Activated naive CD8-positive, alpha-beta T cell treated with anti-CD3 and anti-CD28 coated beads, Interleukin-2, amount 50 U/mL, for 16 hours (primary cell): Measurements from ENCODE around the gene ZNF354C.

Source experiments
- DNase-seq: peaks from one replicate; pipeline ENCODE4 v3.0.0-alpha.2; 2020; ENCODE audit warnings: low read depth, low spot score

Gene ZNF354C

DNA sequence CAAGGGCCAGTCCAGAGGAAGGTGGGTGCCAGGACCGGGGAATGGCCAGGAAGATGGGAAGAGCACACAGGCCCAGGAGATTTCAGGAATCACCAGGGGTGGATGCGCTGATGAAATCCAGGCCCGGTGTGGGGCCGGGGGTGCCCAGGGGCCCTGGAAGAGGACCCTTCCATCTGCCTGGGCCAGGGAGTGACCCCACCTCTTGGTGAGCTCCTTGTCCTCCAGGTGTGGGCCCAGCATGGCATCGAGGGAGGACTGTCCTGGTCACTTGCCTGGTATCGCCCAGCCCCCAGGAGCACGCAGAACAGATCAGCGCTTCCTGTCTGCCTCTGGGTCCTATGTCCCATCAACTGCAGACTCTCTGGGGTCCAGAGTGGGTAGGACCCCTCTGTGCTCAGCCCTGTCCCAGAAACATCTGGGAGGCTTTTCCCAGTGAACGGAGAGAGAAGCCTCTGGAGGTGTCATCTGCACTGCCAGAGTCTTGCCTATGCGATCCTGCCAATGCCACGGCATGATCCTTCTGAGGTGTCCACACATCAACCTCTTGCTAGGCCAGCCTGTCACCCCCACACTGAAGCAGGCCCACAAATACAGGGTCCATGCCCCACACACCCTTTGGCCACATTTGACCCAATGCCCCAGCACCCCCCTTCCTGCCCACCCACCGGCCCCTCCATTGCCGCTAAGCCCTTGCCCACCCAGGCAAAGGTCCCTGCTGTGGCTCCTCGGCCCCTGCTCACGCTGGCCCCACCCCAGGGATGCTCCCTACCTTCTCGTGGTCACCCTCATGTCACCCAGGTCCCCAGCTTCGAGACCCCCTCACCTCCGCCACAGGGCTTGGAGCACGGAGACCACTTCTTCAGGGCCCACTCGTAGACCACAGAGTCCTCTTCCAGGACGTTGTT is 67.2 kb downstream of the ZNF354C start:
- DNase-seq = no peak

DNA sequence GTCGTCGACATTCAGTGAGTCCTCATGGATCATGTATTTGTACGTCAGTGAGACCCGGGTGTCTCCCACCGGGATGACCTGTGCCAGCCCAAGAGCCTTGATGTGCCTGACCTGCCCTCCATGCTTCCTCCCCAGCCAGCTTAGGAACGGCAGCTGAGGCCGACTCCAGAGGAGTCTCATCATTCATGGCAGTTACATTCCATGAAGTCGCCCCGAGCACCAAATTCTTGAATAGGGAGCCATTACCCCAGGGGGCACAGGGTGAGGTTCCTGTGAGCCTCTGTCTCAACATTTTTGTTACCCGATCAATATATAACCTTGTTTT is 67.8 kb downstream of the ZNF354C start:
- no peak for DNase-seq

DNA sequence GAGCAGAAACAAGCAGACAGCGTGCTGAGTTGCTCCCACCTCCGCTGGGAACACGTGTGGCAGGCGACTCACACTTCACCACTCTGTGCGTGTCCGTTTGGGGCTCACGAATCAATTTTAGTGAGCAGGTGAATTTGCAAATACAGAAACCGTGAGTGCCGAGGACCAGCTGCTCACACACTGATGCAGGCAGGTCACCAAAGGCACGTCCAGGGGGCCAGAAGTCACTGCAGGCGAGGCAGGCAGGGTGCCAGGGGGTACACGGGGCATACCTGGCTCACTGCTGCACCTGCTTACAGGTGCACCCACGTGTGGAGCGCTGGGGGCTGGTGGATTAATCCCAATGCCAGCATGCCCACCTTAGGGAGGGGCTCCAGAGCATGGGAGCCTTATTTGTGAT is 68.8 kb downstream of the ZNF354C start:
- no peak for DNase-seq

DNA sequence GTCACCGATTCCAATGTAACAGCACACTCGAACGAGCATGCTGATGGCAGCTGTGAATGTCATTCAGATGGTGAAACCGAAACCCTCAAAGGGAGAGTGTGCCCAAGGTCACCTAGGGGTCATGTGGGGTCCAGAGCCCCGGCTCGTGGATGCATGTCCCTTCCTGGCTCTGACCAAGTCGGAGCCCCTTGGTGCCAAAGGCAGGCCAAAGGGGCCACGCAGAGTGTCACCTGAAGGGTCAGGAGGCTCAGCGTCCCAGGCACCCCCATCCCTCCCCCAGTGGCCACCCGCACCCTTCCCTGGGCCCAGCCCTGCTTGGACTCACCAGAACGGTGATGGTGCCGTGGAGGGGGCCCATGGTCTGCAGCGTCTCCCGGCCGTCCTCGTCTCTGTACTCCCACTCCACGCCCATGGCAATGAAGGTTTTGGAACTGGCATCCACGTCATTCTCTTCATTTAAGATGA is 69.5 kb downstream of the ZNF354C start:
- no peak for DNase-seq

DNA sequence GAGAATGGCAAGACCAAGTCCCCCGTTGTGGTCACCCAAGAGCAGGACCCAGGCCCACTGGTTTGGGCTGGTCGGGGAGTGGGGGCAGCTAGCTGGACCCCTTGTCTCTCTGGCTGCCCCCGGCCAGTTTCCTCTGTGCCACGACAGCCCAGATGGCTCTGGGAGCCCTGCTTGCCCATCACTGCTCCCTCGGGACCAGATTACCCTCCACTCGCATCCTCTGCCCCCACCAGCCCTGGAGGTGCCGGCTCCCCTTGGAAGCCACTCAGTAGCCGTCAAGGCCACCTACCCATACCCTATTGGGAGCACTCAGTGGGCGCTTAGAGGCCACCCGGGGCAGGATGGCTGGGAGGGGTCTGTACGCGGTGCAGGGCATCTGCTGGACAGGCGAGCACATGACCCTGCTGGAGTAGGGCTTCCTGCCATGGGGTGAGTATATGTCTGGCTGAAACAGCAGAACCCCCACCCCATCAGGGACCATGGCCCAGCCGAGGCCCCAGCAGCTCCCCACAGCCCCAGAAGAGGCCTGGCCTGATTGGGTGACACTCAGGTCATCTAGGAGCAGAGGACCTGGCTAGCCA is 70.0 kb downstream of the ZNF354C start:
- DNase-seq = no peak

DNA sequence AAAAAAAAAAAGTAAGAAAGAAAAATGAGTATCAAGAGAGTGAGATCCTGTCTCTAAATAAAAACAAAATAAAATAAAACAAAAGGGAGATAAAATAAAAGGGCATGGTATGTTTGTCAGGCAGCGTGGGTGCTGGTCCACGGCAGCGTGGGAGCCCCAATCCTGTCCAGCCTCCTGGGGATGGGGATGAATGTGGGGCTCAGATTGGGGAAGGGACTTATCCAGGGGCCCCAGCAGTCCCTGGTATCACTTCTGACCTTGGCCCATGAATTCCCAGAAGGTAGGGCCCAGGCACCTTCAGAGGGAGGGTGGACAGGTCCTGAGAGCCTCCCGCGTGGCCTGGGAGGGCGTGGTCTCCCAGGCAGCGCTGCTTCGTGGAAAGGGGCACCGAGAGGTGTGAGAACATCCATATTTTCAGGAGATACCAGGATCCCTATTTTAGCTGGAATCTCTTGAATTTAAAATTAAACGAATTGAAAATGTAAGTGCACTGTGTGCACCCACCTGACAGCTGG is 71.2 kb downstream of the ZNF354C start:
- no peak for DNase-seq

DNA sequence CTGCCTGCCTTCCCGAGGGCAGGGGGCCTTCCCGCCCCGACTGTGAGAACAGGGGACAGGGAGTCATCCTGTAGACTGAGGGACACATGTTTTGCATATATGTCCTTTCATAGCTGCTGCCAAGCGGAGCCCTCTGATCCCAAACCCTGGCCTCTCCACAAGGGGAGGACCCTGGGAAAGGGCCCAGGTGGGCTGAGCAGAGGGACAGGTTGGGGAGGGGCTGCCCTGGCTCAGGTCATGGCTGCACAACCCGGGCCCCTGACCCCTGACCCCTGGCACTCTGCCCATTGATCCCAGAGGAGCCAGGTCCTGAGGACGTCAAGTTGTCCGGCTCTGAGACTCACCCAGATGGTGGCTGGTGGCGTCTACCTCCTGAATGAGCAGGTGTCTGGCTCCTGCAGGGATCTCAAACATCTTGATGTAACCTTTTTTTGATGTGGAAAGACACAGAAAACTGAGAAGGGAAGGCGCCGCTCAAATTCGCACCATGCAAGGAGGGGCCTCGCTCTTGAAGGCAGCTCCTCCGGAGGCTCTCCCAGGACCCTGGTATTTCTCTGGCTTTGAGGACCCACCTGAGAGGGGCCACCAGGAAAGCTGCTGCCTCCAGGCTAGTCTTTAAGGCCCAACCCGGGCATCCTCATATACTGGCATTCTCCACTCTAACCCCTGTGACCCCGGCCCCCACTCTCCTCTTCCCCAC is 71.9 kb downstream of the ZNF354C start:
- no peak for DNase-seq

DNA sequence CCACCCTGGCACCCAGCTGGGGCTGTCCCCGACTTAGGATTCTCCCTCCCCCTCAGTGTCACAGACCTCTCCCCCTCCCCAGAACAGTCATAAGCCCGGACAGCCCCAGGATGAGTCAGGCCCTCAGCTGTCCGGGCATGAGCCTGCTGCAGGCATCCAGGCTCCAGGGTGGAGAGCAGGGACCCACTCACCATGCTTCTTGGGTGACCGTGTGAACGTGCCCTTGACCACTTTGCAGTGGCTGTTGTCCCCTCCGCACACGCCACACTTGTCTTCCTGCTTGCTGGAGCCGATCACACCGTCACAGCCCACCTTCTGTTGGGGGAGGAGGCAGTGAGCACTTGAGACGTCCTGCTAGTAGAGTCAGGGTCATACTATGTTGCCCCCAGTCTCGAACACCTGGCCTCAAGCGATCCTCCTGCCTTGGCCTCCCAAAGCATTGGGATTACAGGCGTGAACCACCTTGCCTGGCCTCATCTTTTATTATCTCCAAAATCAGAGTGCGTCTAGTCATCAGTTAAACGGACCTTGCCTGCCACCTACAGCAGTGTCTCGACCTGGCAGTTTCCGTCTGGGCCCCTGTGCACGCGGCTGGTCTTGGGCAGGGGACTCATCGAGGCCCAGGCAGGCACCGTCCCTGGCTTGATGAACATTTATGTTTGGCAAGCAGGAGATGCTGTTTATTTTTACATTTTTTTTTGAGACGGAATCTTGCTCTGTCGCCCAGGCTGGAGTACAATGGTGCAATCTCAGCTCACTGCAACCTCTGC is 72.6 kb downstream of the ZNF354C start:
- DNase-seq = no peak
